K562 (cell line): ENCODE measurements around the gene ACOT7. TPM values are rescaled to one million over a fixed set of nuclear protein-coding genes. Genes with fewer than 3 reads are reported as not detected.

Experiments
- CHD7 ChIP-seq: fragments of 200-600 bp; sonication (generic); IDR thresholded peaks from one replicate; pipeline ENCODE4 v1.6.1; 2012; ENCODE audit warnings: mild to moderate bottlenecking, low read depth, low read length, inconsistent platforms
- ESRRA ChIP-seq: fragments of 450-650 bp; IDR thresholded peaks from 2 replicates; pipeline ENCODE4 v1.6.1; 2014; ENCODE audit warnings: low read depth, mild to moderate bottlenecking, moderate library complexity, borderline replicate concordance
- MCM5 ChIP-seq: fragments of 450-650 bp; IDR thresholded peaks from 2 replicates; pipeline ENCODE4 v1.6.1; 2016; ENCODE audit warnings: low read depth
- ZNF79 ChIP-seq: fragments of 250-450 bp; sonication (Bioruptor Pico); IDR thresholded peaks from 2 replicates; pipeline ENCODE4 v1.4.0; 2020; ENCODE audit warnings: low read depth, mild to moderate bottlenecking, moderate library complexity
- polyA plus RNA-seq, 8 experiments: library from polyadenylated mRNA; depleted of rRNA in 4 of 8; stranded (reverse) in 5 of 8; unstranded in 3 of 8; fragments of >200 nt; fragmentation: Nextera tagmentation in 2 of 8; fragmentation: Illumina TruSeq in 1 of 8; extraction: Ambion mirVana in 2 of 8; extraction: Trizol in 1 of 8; gene quantifications; 2 replicates each; pipeline versions ENCODE4 v1.2.1 to v1.2.3, GENCODE V29; 2011 to 2014; ENCODE audit warnings: inconsistent platforms in 1 of 8, missing spikeins in 1 of 8
- total RNA-seq, 7 experiments: library from RNA; depleted of rRNA in 6 of 7; stranded (reverse); fragments of >200 nt in 6 of 7; fragmentation: Illumina TruSeq in 2 of 7; extraction: Trizol in 2 of 7; gene quantifications; 2 replicates each; pipeline versions ENCODE4 v1.2.1 to v1.2.3, GENCODE V29; 2011 to 2021; ENCODE audit warnings: low replicate concordance in 1 of 7

The ACOT7 gene
- total and polyA plus RNA-seq, 9 of the 15 experiments (the other 6 are each of a cell fraction or from before 2014, with no cell fraction given): 7.0 to 92.6 (median 37.2) TPM

DNA sequence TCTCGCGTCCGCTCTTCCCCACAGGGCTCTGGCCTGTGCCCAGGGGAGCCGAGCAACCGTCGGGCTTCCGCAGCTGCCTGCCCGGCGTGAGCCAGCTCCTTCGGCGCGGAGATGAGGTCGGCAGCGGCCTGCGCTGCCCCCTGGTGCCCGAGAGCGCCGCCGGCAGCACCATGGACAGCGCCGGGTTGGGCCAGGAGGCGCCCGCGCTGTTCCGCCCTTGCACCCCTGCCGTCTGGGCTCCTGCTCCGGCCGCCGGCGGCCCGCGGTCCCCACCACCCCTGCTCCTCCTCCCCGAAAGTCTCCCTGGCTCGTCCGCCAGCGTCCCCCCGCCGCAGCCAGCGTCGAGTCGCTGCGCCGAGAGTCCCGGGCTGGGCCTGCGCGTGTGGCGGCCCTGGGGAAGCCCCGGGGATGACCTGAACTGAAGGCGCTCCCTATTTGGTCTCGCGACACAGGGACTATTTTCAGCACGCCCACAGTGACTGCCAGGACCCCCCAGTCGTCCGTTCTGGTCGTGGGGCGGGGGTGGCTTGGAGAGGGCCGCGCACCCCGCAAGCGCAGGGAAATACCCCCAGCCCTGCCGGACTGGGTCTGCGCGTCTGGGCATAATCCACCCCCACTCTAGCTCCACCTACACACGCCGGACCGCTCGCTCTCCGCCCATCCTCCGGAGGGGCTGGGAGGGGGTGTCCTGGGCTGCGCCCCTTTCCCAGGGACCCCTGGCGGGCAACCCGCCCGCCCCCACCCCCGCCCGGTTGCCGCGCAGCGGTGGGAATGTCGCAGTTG, 148.3 kb downstream of the ACOT7 start (continued):
- peak; percentile 55 for TF ChIP-seq CHD7
- no peak for TF ChIP-seq ESRRA
- no peak for TF ChIP-seq ZNF79 (CRISPR knock-in tag)
- no peak for TF ChIP-seq MCM5
- TF ChIP-seq, all 486 proteins: peak for 170
